GM18519 (cell line): ENCODE results near the gene AGBL2.
"Not testable (repeated sequence)": the region's sequence is repeated elsewhere in the genome, so short reads cannot be mapped to it uniquely, and the experiment has no call there.

ENCODE experiments used
- ATAC-seq: cut with Tn5 transposase; IDR thresholded peaks from one replicate; pipeline ENCODE4 v1.9.1; 2021; ENCODE audit warnings: mild to moderate bottlenecking, moderate library complexity; ENCODE audit not compliant: unreplicated experiment, low FRiP score

Gene AGBL2, protein sequence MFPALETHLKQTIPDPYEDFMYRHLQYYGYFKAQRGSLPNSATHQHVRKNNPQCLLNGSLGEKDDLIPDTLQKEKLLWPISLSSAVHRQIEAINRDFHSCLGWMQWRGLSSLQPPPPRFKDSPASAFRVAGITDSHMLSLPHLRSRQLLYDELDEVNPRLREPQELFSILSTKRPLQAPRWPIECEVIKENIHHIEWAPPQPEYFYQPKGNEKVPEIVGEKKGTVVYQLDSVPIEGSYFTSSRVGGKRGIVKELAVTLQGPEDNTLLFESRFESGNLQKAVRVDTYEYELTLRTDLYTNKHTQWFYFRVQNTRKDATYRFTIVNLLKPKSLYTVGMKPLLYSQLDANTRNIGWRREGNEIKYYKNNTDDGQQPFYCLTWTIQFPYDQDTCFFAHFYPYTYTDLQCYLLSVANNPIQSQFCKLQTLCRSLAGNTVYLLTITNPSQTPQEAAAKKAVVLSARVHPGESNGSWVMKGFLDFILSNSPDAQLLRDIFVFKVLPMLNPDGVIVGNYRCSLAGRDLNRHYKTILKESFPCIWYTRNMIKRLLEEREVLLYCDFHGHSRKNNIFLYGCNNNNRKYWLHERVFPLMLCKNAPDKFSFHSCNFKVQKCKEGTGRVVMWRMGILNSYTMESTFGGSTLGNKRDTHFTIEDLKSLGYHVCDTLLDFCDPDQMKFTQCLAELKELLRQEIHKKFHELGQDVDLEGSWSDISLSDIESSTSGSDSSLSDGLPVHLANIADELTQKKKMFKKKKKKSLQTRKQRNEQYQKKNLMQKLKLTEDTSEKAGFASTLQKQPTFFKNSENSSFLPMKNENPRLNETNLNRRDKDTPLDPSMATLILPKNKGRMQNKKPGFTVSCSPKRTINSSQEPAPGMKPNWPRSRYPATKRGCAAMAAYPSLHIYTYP

DNA sequence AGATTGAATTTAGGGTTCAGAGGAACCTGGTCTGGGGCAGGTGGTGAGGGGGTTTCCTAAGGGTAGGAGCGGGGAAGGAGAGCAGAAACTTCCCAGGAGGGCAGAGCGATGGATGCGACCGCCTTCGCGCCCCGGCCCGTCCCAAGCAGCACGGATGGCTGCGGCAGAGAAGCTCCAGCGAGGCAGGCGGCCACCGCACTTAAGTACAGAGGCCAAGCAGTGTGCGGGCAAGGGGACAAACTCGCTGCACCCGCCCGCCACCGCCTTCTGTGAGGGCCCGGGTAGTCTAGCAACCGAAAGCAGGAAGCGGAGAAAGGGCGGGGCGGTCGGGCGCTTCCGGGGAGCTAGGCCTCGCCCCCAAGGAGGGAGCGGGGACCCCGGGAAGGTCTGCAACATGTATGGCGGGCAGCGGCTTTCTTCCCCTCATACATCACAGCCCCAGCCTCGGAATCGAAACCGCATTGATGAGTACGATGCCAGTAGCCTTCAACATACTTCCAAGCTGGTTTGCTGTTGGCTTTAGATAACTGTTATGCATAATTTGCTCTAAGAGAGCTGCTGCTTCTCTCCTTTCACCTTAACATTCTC lies at the start of gene AGBL2:
Gene AGBL2 (minus strand): TSS at position 288 of the 588 bp plus-strand sequence. CDS start 719 bp downstream, outside the sequence.
- ATAC-seq = peak; percentile 94

DNA sequence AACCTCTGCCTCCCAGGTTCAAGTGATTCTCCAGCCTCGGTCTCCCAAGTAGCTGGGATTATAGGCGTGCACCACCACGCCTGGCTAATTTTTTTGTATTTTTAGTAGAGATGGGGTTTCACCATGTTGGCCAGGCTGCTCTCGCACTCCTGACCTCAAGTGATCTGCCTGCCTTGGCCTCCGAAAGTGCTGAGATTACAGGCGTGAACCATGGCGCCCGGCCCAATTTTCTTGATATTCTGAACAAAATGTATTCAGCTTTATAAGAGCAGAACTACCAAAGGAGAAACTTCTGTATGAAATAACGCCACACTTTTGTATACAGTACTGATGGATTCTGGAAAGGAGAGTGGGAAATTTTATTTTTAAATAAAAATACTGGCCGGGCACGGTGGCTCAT lies 44.1 kb upstream of the AGBL2 start:
- ATAC-seq = not testable (repeated sequence)

GRCh38 chr11:47756208-47756607 lies 41.0 kb upstream of the AGBL2 start:
- ATAC-seq = no peak

- ATAC-seq = no peak
Measured at GRCh38 chr11:47750725-47751124, 35.6 kb upstream of the AGBL2 start.

DNA sequence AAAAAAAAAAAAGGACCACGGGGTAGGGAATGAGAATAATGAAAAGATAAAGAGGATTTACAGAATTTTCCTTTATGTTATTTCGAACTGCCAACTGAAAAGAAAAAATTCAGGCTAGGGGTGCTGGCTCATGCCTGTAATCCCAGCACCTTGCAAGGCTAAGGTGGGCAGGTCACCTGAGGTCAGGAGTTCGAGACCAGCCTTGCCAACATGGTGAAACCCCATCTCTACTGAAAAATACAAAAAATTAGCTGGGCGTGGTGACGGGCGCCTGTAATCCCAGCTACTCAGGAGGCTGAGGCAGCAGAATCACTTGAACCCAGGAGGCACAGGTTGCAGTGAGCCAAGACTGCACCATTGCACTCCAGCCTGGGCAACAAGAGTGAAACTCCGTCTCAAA lies 27.3 kb upstream of the AGBL2 start:
- ATAC-seq = not testable (repeated sequence)

GRCh38 chr11:47737817-47738216 lies 22.6 kb upstream of the AGBL2 start:
- not testable (repeated sequence) for ATAC-seq

- ATAC-seq = no peak
Measured at GRCh38 chr11:47732271-47732670, 17.1 kb upstream of the AGBL2 start.

DNA sequence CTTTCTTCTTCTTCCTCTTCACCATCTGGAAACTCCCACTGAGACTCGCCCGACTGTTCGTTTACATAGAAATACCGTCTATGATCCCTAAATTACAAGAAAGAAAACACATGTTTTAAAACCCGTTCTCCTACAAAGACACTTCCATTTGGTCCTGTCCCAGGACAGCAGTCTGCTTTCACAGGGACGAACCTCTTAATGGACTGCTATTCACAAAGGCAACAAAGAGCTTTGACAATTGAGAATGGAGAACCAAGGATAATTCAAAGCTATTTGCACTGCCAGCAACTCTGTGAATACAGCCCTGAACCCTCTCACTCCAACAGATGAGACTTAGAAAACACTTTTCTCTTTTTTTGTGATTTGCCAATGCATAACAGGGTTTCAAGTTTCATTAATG lies 16.3 kb upstream of the AGBL2 start:
- ATAC-seq = no peak

DNA sequence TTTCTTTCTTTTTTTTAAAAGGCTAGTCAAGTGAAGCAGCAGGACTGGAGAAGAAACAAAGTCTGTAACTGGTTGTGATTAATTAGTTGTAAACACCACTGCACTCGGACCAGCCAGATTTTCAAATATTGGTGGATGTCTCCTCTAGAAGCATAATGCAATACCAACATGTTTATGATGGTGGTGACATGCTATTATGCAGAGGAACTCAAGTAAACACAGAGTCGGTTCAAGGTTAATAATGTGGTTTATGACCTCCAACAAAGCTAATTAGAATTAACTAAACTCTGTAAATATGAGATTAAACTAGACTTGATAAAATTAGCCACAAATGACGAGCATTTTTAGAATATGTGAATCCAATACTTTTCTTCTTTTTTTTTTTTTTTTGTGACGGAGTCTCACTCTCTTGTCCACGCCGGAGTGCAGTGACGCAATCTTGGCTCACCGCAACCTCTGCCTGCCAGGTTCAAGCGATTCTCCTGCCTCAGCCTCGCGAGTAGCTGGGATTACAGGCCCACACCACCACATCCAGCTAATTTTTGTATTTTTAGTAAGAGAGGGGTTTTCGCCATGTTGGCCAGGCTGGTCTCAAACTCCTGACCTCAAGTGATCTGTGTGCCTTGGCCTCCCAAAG lies 11.8 kb upstream of the AGBL2 start:
- no peak for ATAC-seq

GRCh38 chr11:47726118-47726442 lies 10.9 kb upstream of the AGBL2 start:
- ATAC-seq = no peak

- ATAC-seq = no peak
Measured at GRCh38 chr11:47725442-47726117, 10.4 kb upstream of the AGBL2 start.

GRCh38 chr11:47724041-47724729 lies 9.0 kb upstream of the AGBL2 start:
- ATAC-seq = no peak

GRCh38 chr11:47723041-47723440 lies 7.9 kb upstream of the AGBL2 start:
- ATAC-seq = no peak

- no peak for ATAC-seq
Measured at GRCh38 chr11:47720651-47721050, 5.5 kb upstream of the AGBL2 start.

DNA sequence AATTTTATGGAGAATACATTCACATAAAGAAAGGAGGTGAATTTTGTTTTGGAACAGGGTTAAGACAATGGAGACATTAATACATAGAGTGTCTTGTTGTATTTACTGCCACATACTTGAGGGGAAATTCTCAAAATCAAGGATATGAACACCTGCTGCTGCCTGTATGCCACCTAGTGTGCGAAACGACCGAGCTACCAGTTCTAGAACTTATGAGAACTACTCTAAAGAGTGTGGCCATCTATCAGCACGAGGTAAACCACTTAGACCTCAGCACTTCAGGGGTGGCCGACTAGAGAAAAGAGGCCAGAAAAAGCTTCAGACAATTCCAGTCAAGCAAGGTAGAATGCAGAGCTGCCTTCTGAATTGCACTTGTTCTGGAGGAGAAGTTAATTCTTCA lies 1.5 kb upstream of the AGBL2 start:
- ATAC-seq = no peak

DNA sequence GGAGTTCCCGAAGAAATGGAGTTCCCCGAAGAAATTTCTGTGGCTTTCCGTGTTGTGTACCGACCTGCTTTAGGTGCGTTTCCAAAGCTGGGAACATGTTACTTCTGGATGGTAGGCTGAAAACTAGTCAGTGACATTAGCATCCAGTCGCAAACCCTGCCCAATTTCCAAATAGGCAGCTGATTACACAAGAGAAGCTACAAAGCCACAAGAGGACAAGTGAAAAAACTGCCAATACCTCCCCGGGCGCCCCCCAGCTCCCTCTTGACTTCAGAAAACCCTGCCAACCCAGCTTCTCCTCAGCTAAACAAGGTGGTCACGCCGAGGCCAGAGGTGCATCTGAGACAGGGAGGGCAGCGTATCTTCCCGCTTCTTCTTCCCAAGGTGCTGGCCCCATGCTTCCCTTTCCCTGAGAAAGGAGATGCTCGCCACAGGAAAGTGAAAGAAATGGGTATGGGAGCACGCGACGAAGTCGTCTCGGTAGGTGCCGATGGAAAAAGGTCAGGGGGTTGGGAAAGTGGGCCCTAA lies 551 bp downstream of the AGBL2 start:
- no peak for ATAC-seq

DNA sequence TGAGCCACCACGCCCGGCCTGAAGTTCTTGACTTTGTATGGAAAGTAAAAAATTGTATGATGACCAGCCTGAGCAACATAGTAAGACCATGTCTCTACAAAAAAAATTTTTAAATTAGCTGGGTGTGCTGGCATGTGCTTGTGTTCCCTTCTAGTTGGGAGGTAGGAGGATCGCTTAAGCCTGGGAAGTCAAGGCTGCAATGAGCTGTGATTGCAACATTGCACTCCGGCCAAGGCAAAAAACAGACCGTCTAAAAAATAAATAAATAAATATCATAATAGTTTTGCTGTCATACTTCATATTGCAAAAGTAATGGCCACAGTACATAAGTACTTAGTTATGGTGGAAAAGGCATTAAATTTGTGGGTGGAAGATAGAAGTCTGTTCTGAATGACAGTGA lies 3.4 kb downstream of the AGBL2 start:
- ATAC-seq = no peak

DNA sequence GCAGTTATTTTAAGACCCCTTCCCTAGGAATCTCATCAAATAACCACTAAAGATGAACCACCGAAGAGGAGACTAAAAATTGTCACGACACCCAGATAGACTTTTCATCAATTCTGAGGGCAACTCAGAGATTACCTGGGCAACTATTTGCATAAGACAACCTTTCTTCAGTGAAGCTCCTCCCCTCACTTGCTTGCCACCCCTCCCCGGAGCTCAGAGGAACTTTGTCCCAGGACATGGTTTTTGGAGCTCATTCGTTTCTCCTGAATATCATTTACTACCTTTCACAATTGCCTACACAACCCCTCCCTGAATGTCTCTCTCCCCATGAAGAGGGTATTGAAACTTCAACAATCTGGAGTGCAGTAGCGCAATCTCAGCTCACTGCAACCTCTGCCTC lies 3.9 kb downstream of the AGBL2 start:
- ATAC-seq = no peak

DNA sequence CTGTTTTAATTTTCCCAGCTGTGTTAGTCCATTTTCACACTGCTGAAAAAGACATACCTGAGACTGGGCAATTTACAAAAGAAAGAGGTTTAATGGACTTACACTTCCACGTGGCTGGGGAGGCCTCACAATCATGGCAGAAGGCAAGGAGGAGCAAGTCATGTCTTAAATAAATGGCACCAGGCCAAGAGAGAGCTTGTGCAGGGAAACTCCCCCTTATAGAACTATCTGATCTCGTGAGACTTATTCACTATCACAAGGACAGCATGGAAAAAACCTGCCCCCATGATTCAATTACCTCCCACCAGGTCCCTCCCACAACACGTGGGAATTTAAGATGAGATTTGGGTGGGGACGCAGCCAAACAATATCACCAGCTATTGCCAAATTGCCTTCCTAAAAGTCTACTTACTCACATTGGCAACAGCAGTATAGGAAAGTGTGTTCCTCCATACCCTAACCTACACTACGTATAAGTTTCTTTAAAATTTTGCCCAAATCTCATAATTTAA lies 7.8 kb downstream of the AGBL2 start:
- ATAC-seq = not testable (repeated sequence)
